ENCODE results near the gene KCNJ18.
"Not testable (repeated sequence)": the region's sequence is repeated elsewhere in the genome, so short reads cannot be mapped to it uniquely, and the experiment has no call there.

Gene KCNJ18

GRCh38 chr17:21691883-21692703, at the start of gene KCNJ18:
Gene KCNJ18, plus strand, starts transcription at chr17:21692523. Its CDS starts 10,264 bp downstream, at chr17:21702787.
- DNase-seq: not testable (repeated sequence)

- DNase-seq: not testable (repeated sequence)
Measured at GRCh38 chr17:21648125-21648524, 44.2 kb upstream of the KCNJ18 start.

GRCh38 chr17:21650043-21650442, 42.3 kb upstream of the KCNJ18 start:
- DNase-seq: not testable (repeated sequence)

GRCh38 chr17:21652049-21652448, 40.3 kb upstream of the KCNJ18 start:
- not testable (repeated sequence) for DNase-seq

GRCh38 chr17:21653211-21653610, 39.1 kb upstream of the KCNJ18 start:
- not testable (repeated sequence) for DNase-seq

- not testable (repeated sequence) for DNase-seq
Measured at GRCh38 chr17:21656518-21657309, 35.6 kb upstream of the KCNJ18 start.

GRCh38 chr17:21659635-21660034, 32.7 kb upstream of the KCNJ18 start:
- DNase-seq: not testable (repeated sequence)

- not testable (repeated sequence) for DNase-seq
Measured at GRCh38 chr17:21661455-21661854, 30.9 kb upstream of the KCNJ18 start.

- not testable (repeated sequence) for DNase-seq
Measured at GRCh38 chr17:21663166-21663565, 29.2 kb upstream of the KCNJ18 start.

GRCh38 chr17:21663614-21664474, 28.5 kb upstream of the KCNJ18 start:
- not testable (repeated sequence) for DNase-seq

GRCh38 chr17:21665171-21665570, 27.2 kb upstream of the KCNJ18 start:
- DNase-seq: not testable (repeated sequence)

GRCh38 chr17:21665935-21666493, 26.3 kb upstream of the KCNJ18 start:
- not testable (repeated sequence) for DNase-seq

GRCh38 chr17:21666711-21667412, 25.5 kb upstream of the KCNJ18 start:
- DNase-seq: not testable (repeated sequence)

- not testable (repeated sequence) for DNase-seq
Measured at GRCh38 chr17:21667413-21668117, 24.8 kb upstream of the KCNJ18 start.

- not testable (repeated sequence) for DNase-seq
Measured at GRCh38 chr17:21668118-21668488, 24.2 kb upstream of the KCNJ18 start.

GRCh38 chr17:21668746-21669508, 23.4 kb upstream of the KCNJ18 start:
- not testable (repeated sequence) for DNase-seq

- DNase-seq: not testable (repeated sequence)
Measured at GRCh38 chr17:21669616-21670360, 22.5 kb upstream of the KCNJ18 start.

- DNase-seq: not testable (repeated sequence)
Measured at GRCh38 chr17:21670361-21671155, 21.8 kb upstream of the KCNJ18 start.

- not testable (repeated sequence) for DNase-seq
Measured at GRCh38 chr17:21671437-21671836, 20.9 kb upstream of the KCNJ18 start.

Data from NCI-H1436 treated with DMSO at 0.1 percent for 48 hours (cell line).